Naive thymus-derived CD4-positive, alpha-beta T cell (primary cell): ENCODE results near the gene MBTPS1. TPM values are rescaled to one million over a fixed set of nuclear protein-coding genes. Genes with fewer than 3 reads are reported as not detected.

Source experiments
- ATAC-seq: fragments of 150-1000 bp; cut with Tn5 transposase; 2 replicates; pipeline ENCODE4 v1.10.0; 2021; ENCODE audit warnings: mild to moderate bottlenecking, moderate library complexity
- CTCF ChIA-PET: fragments of 350-600 bp; sonication (Branson Sonifier 250); formaldehyde crosslinking; loops from one replicate; lab custom pipeline; 2021; ENCODE audit warnings: antibody characterized with exemption; lab: Charles Lee
- POLR2A ChIA-PET: fragments of 350-600 bp; sonication (Branson Sonifier 250); formaldehyde crosslinking; loops from one replicate; lab custom pipeline; 2021; ENCODE audit warnings: antibody characterized with exemption, inconsistent platforms; lab: Charles Lee
- DNase-seq, 9 donors: peaks; one replicate each; pipeline versions ENCODE4 v3.0.0 to v3.0.0-alpha.2; 2020 to 2022; ENCODE audit warnings: mixed read lengths in 1 of 9
- H3K27ac ChIP-seq: one replicate; pipeline ENCODE4 v1.7.0; 2013; ENCODE audit warnings: mild to moderate bottlenecking, low read depth, low read length, moderate library complexity
- H3K27me3 ChIP-seq, 2 donors: one replicate each; pipeline ENCODE4 v1.7.0; 2013; ENCODE audit warnings: low read length in 2 of 2, mild to moderate bottlenecking in 2 of 2, moderate library complexity in 2 of 2; ENCODE audit not compliant: control insufficient read depth in 2 of 2, insufficient read depth in 2 of 2
- H3K36me3 ChIP-seq, 3 experiments: 1 replicate in 2 of 3; 2 replicates in 1 of 3; pipeline ENCODE4 v1.7.0; 2013; ENCODE audit warnings: low read length in 3 of 3, mild to moderate bottlenecking in 3 of 3, moderate library complexity in 1 of 3; ENCODE audit not compliant: insufficient read depth in 3 of 3, control insufficient read depth in 2 of 3
- H3K4me1 ChIP-seq, 2 donors: one replicate each; pipeline ENCODE4 v1.7.0; 2013; ENCODE audit warnings: low read length in 2 of 2, mild to moderate bottlenecking in 2 of 2, moderate library complexity in 1 of 2; ENCODE audit not compliant: control insufficient read depth in 2 of 2, insufficient read depth in 2 of 2
- H3K4me3 ChIP-seq: 2 replicates; pipeline ENCODE4 v1.7.0; 2013; ENCODE audit warnings: mild to moderate bottlenecking, low read length
- H3K9me3 ChIP-seq, 3 experiments: 1 replicate in 2 of 3; 2 replicates in 1 of 3; pipeline ENCODE4 v1.7.0; 2013; ENCODE audit warnings: low read length in 3 of 3; ENCODE audit not compliant: control insufficient read depth in 2 of 3
- H3K27ac Mint-ChIP-seq, 9 donors: one replicate each; pipeline ENCODE4 v1.8.0; 2020 to 2022; ENCODE audit warnings: mixed read lengths in 9 of 9, mild to moderate bottlenecking in 8 of 9, moderate library complexity in 5 of 9, inconsistent platforms in 2 of 9
- H3K27me3 Mint-ChIP-seq, 5 donors: one replicate each; pipeline ENCODE4 v1.8.0; 2021 to 2022; ENCODE audit warnings: mixed read lengths in 5 of 5, mild to moderate bottlenecking in 1 of 5
- H3K36me3 Mint-ChIP-seq, 5 donors: one replicate each; pipeline ENCODE4 v1.8.0; 2020 to 2022; ENCODE audit warnings: mixed read lengths in 5 of 5, mild to moderate bottlenecking in 3 of 5, inconsistent platforms in 1 of 5
- H3K4me1 Mint-ChIP-seq, 7 donors: one replicate each; pipeline ENCODE4 v1.8.0; 2020 to 2022; ENCODE audit warnings: mixed read lengths in 7 of 7, mild to moderate bottlenecking in 3 of 7, inconsistent platforms in 1 of 7
- H3K4me3 Mint-ChIP-seq, 10 donors: one replicate each; pipeline ENCODE4 v1.8.0; 2020 to 2022; ENCODE audit warnings: mild to moderate bottlenecking in 10 of 10, mixed read lengths in 10 of 10, moderate library complexity in 6 of 10, inconsistent platforms in 2 of 10
- H3K9me3 Mint-ChIP-seq, 11 donors: one replicate each; pipeline ENCODE4 v1.8.0; 2020 to 2022; ENCODE audit warnings: mixed read lengths in 11 of 11, mild to moderate bottlenecking in 4 of 11, inconsistent platforms in 1 of 11, moderate library complexity in 1 of 11
- intact Hi-C, 2 donors: fragments of 100-400 bp; cut with micrococcal nuclease; formaldehyde crosslinking; loops; one replicate each; pipeline ENCODE4 v1.15.1; 2023
- polyA plus RNA-seq, 2 donors: library from polyadenylated mRNA; unstranded; fragments of 300-500 nt; fragmentation: Illumina TruSeq; gene quantifications; one replicate each; pipeline ENCODE4 v1.2.3, GENCODE V29; 2021
- total RNA-seq, 6 experiments: library from RNA in 5 of 6; stranded (reverse) in 5 of 6; gene quantifications; 1 replicate in 5 of 6; 2 replicates in 1 of 6; pipeline ENCODE4 v1.2.3 and lab custom pipeline; 2021 to 2026

MBTPS1 gene
- total and polyA plus RNA-seq, 7 experiments from 2014 or later = 48.6 to 157 (median 111) TPM

GRCh38 chr16:84081446-84081989 is 35.2 kb downstream of the MBTPS1 start:
- Histone ChIP-seq H3K27ac (no peak overlapping the region), H3K36me3 (peaks cover 5 to 75% (median 18%) of the 10 kb centered on the region in 3 experiments), H3K9me3 (no peaks in the 10 kb centered on the region), H3K4me1 (peaks cover 0 to 4% of the 10 kb centered on the region in 2 donors), H3K27me3 (no peaks in the 10 kb centered on the region), H3K4me3 (no peak overlapping the region)
- intact Hi-C loops = loop anchor here in 1 of 2 donors (10.0 kb wide), 1 partner anchor 423 kb away; the partner anchor contains the start of gene MEAK7
- peak overlapping the region in 1 of 9 donors; percentile 44 for H3K27ac Mint-ChIP-seq
- H3K4me1 Mint-ChIP-seq = peaks cover 18 to 48% (median 33%) of the 10 kb centered on the region in 7 donors
- no peaks in the 10 kb centered on the region for H3K9me3 Mint-ChIP-seq
- ChIA-PET CTCF (no interaction called here), POLR2A (no interaction called here)
- no peak overlapping the region for H3K4me3 Mint-ChIP-seq
- H3K36me3 Mint-ChIP-seq = peaks cover 12 to 58% (median 22%) of the 10 kb centered on the region in 5 donors
- H3K27me3 Mint-ChIP-seq = no peaks in the 10 kb centered on the region
- DNase-seq = no peak
- ATAC-seq = no peak

GRCh38 chr16:84080813-84081212 is 35.9 kb downstream of the MBTPS1 start:
- POLR2A ChIA-PET = no interaction called here
- ATAC-seq = no peak
- intact Hi-C loops = loop anchor here in 1 of 2 donors (10.0 kb wide), 1 partner anchor 424 kb away; the partner anchor contains the start of gene MEAK7

GRCh38 chr16:84080378-84080777 is 36.4 kb downstream of the MBTPS1 start:
- CTCF ChIA-PET = no interaction called here

More at GRCh38 chr16:84080813-84081212, 35.9 kb downstream of the MBTPS1 start:
- Mint-ChIP-seq H3K27ac (peak overlapping the region in 2 of 9 donors; percentile 44 to 56), H3K9me3 (no peaks in the 10 kb centered on the region), H3K4me1 (peaks cover 13 to 46% (median 30%) of the 10 kb centered on the region in 7 donors), H3K27me3 (no peaks in the 10 kb centered on the region), H3K36me3 (peaks cover 11 to 54% (median 22%) of the 10 kb centered on the region in 5 donors), H3K4me3 (no peak overlapping the region)
- CTCF ChIA-PET = no interaction called here
- Histone ChIP-seq H3K9me3 (no peaks in the 10 kb centered on the region), H3K36me3 (peaks cover 8 to 73% (median 18%) of the 10 kb centered on the region in 3 experiments), H3K27ac (no peak overlapping the region), H3K4me3 (no peak overlapping the region), H3K4me1 (peaks cover 0 to under 1% of the 10 kb centered on the region in 2 donors), H3K27me3 (no peaks in the 10 kb centered on the region)
- DNase-seq = no peak

GRCh38 chr16:84079664-84080063 is 37.1 kb downstream of the MBTPS1 start:
- no peak overlapping the region for H3K4me3 ChIP-seq
- Mint-ChIP-seq H3K36me3 (peaks cover 10 to 63% (median 22%) of the 10 kb centered on the region in 5 donors), H3K27ac (peak overlapping the region in 1 of 9 donors; percentile 34), H3K27me3 (no peaks in the 10 kb centered on the region), H3K4me1 (peaks cover 8 to 40% (median 20%) of the 10 kb centered on the region in 7 donors), H3K4me3 (no peak overlapping the region), H3K9me3 (no peaks in the 10 kb centered on the region)
- no peaks in the 10 kb centered on the region for H3K27me3 ChIP-seq
- CTCF ChIA-PET = no interaction called here
- no peak overlapping the region for H3K27ac ChIP-seq
- peaks cover 7 to 85% (median 22%) of the 10 kb centered on the region in 3 experiments for H3K36me3 ChIP-seq
- POLR2A ChIA-PET = interaction anchor here (0.6 kb wide), 1 partner anchor 115 kb away, joined by 3 read pairs; no protein-coding TSS in a partner anchor
- DNase-seq = no peak
- no peak for ATAC-seq
- H3K4me1 ChIP-seq = no peaks in the 10 kb centered on the region
- intact Hi-C loops = loop anchor here in 1 of 2 donors (10.0 kb wide), 1 partner anchor 425 kb away; the partner anchor contains the start of gene MEAK7
- no peaks in the 10 kb centered on the region for H3K9me3 ChIP-seq

More at GRCh38 chr16:84080378-84080777, 36.4 kb downstream of the MBTPS1 start:
- H3K9me3 Mint-ChIP-seq = no peaks in the 10 kb centered on the region
- H3K36me3 Mint-ChIP-seq = peaks cover 10 to 58% (median 22%) of the 10 kb centered on the region in 5 donors
- Histone ChIP-seq H3K9me3 (no peaks in the 10 kb centered on the region), H3K36me3 (peaks cover 8 to 77% (median 18%) of the 10 kb centered on the region in 3 experiments), H3K27ac (no peak overlapping the region), H3K4me1 (no peaks in the 10 kb centered on the region), H3K4me3 (no peak overlapping the region), H3K27me3 (no peaks in the 10 kb centered on the region)
- H3K4me1 Mint-ChIP-seq = peaks cover 12 to 45% (median 27%) of the 10 kb centered on the region in 7 donors
- H3K27me3 Mint-ChIP-seq = no peaks in the 10 kb centered on the region
- DNase-seq (no peak), ATAC-seq (no peak)
- H3K27ac Mint-ChIP-seq = peak overlapping the region in 3 of 9 donors; percentile 34 to 52 (median 46)
- no peak overlapping the region for H3K4me3 Mint-ChIP-seq
- POLR2A ChIA-PET = no interaction called here
- intact Hi-C loops = loop anchor here in 1 of 2 donors (10.0 kb wide), 1 partner anchor 424 kb away; the partner anchor contains the start of gene MEAK7

- H3K4me1 ChIP-seq = no peaks in the 10 kb centered on the region
- Mint-ChIP-seq H3K4me3 (no peak overlapping the region), H3K27ac (peak overlapping the region in 1 of 9 donors; percentile 14), H3K36me3 (peaks cover 14 to 61% (median 18%) of the 10 kb centered on the region in 5 donors), H3K9me3 (no peaks in the 10 kb centered on the region), H3K27me3 (no peaks in the 10 kb centered on the region), H3K4me1 (peaks cover 7 to 33% (median 18%) of the 10 kb centered on the region in 7 donors)
- ChIA-PET POLR2A (interaction anchor here (0.6 kb wide), 1 partner anchor 8 kb away, joined by 3 read pairs; no protein-coding TSS in a partner anchor), CTCF (no interaction called here)
- DNase-seq = no peak
- no peaks in the 10 kb centered on the region for H3K27me3 ChIP-seq
- no peak overlapping the region for H3K4me3 ChIP-seq
- intact Hi-C loops = no loop called here
- no peak overlapping the region for H3K27ac ChIP-seq
- H3K9me3 ChIP-seq = no peaks in the 10 kb centered on the region
- H3K36me3 ChIP-seq = peaks cover 12 to 86% (median 25%) of the 10 kb centered on the region in 3 experiments
- ATAC-seq = no peak
Observed at GRCh38 chr16:84075376-84075775, 41.4 kb downstream of the MBTPS1 start.

GRCh38 chr16:84074721-84075120 is 42.0 kb downstream of the MBTPS1 start:
- no peak for ATAC-seq
- Histone ChIP-seq H3K4me1 (no peaks in the 10 kb centered on the region), H3K27me3 (no peaks in the 10 kb centered on the region), H3K4me3 (no peak overlapping the region), H3K9me3 (no peaks in the 10 kb centered on the region), H3K36me3 (peaks cover 12 to 86% (median 28%) of the 10 kb centered on the region in 3 experiments), H3K27ac (no peak overlapping the region)
- H3K27ac Mint-ChIP-seq = peak overlapping the region in 1 of 9 donors; percentile 59
- POLR2A ChIA-PET = interaction anchor here (0.6 kb wide), 1 partner anchor 9 kb away, joined by 3 read pairs; no protein-coding TSS in a partner anchor
- no peaks in the 10 kb centered on the region for H3K9me3 Mint-ChIP-seq
- intact Hi-C loops = no loop called here
- peaks cover 12 to 59% (median 18%) of the 10 kb centered on the region in 5 donors for H3K36me3 Mint-ChIP-seq
- peaks cover 2 to 28% (median 13%) of the 10 kb centered on the region in 7 donors for H3K4me1 Mint-ChIP-seq
- CTCF ChIA-PET = no interaction called here
- H3K4me3 Mint-ChIP-seq = no peak overlapping the region
- H3K27me3 Mint-ChIP-seq = no peaks in the 10 kb centered on the region
- no peak for DNase-seq
